Karpas-422 (cell line): Measurements from ENCODE around the gene MRTFB. TPM values are rescaled to one million over a fixed set of nuclear protein-coding genes. Genes with fewer than 3 reads are reported as not detected.

Experiments used
- DNase-seq: peaks from one replicate; pipeline ENCODE4 v3.0.0-alpha.2; 2015
- H2AFZ ChIP-seq: fragments of 200-600 bp; sonication (generic); 2 replicates; pipeline ENCODE4 v1.6.1; 2014; ENCODE audit warnings: antibody characterized with exemption, low read length, mixed read lengths
- H3K27ac ChIP-seq: fragments of 200-600 bp; sonication (generic); 2 replicates; pipeline ENCODE4 v1.5.1; 2014; ENCODE audit warnings: mild to moderate bottlenecking, low read length, moderate library complexity
- H3K27me3 ChIP-seq: fragments of 200-600 bp; sonication (generic); 2 replicates; pipeline ENCODE4 v1.6.1; 2014; ENCODE audit warnings: low read length, mixed read lengths
- H3K36me3 ChIP-seq: fragments of 200-600 bp; sonication (generic); 2 replicates; pipeline ENCODE4 v1.6.1; 2014; ENCODE audit warnings: low read length, mixed read lengths; ENCODE audit not compliant: insufficient read depth
- H3K4me1 ChIP-seq: fragments of 200-600 bp; sonication (generic); 2 replicates; pipeline ENCODE4 v1.6.1; 2014; ENCODE audit warnings: mild to moderate bottlenecking, low read length, mixed read lengths
- H3K4me2 ChIP-seq: fragments of 200-600 bp; sonication (generic); 2 replicates; pipeline ENCODE4 v1.6.1; 2014; ENCODE audit warnings: low read length, low read depth, mild to moderate bottlenecking; ENCODE audit not compliant: poor library complexity, severe bottlenecking
- H3K4me3 ChIP-seq: fragments of 200-600 bp; sonication (generic); 2 replicates; pipeline ENCODE4 v1.5.1; 2014; ENCODE audit warnings: mild to moderate bottlenecking, antibody characterized with exemption, low read length, mixed read lengths
- H3K79me2 ChIP-seq: fragments of 200-600 bp; sonication (generic); 2 replicates; pipeline ENCODE4 v1.6.1; 2014; ENCODE audit warnings: mild to moderate bottlenecking, low read length, mixed read lengths
- H3K9ac ChIP-seq: fragments of 200-600 bp; sonication (generic); 2 replicates; pipeline ENCODE4 v1.6.0; 2014; ENCODE audit warnings: low read length
- H3K9me2 ChIP-seq: fragments of 200-600 bp; sonication (generic), shearing (Covaris generic); replicated peaks from 2 replicates; pipeline ENCODE4 v1.6.0; 2014; ENCODE audit warnings: mild to moderate bottlenecking, low read length, moderate library complexity; ENCODE audit not compliant: insufficient read depth
- H3K9me3 ChIP-seq: fragments of 300-700, 200-600 bp; sonication (generic); 2 replicates; pipeline ENCODE4 v1.6.1; 2014; ENCODE audit warnings: low read length, mixed read lengths
- H4K20me1 ChIP-seq: fragments of 200-600 bp; sonication (generic); 2 replicates; pipeline ENCODE4 v1.6.1; 2014; ENCODE audit warnings: mild to moderate bottlenecking, antibody characterized with exemption, low read length, low read depth; ENCODE audit not compliant: insufficient read depth
- total RNA-seq: library from RNA; depleted of rRNA; stranded (reverse); fragments of >200 nt; shearing (Covaris generic); gene quantifications from 2 replicates; pipeline ENCODE4 v1.2.3, GENCODE V29; 2014; ENCODE audit warnings: low replicate concordance

Gene MRTFB
- total RNA-seq, 1 experiment from 2014 or later, result 5.3 TPM

DNA sequence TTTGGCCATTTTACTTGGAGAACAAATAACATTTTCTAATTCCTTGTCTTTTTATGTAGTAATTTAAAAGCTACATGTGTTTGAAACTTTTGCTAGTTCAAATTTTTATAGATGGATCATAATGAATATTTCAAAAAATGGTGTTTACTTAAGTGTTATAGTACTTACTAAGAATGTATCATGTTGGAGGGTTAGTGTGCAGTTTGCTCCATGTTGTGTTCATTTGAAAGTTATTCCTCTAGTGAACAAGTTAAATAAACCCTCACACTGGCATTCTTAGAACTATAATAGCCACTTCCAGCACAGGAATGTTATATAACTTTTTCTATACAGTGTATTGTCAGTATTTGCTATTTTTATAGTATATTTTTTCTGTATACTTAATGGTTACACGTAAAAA, 62.8 kb downstream of the MRTFB start:
- Histone ChIP-seq H3K79me2 (no peaks in the 10 kb centered on the region), H3K9me3 (no peaks in the 10 kb centered on the region), H3K27ac (no peak overlapping the region), H3K9me2 (no peaks in the 10 kb centered on the region), H3K4me3 (no peak overlapping the region), H3K9ac (no peak overlapping the region), H3K36me3 (no peaks in the 10 kb centered on the region), H4K20me1 (no peaks in the 10 kb centered on the region), H2AFZ (no peak overlapping the region), H3K27me3 (no peaks in the 10 kb centered on the region), H3K4me2 (no peak overlapping the region), H3K4me1 (no peaks in the 10 kb centered on the region)
- DNase-seq, result no peak

DNA sequence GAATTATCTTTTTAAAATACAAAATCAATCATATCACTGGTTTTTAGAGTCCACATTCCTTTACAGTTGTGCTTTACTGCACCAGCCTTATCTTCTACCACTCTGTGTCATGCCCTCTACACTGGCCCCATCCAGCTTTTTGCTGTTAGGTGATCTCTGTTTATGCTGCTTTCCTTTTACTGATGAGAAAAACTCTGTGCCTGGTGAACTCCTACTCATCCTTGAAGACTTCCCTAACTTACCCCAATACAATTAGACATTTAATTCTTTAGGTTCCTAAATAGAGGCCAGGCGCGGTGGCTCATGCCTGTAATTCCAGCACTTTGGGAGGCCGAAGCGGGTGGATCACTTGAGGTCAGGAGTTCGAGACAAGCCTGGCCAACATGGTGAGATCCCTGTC, 64.6 kb downstream of the MRTFB start:
- H3K79me2 ChIP-seq, result no peaks in the 10 kb centered on the region

DNA sequence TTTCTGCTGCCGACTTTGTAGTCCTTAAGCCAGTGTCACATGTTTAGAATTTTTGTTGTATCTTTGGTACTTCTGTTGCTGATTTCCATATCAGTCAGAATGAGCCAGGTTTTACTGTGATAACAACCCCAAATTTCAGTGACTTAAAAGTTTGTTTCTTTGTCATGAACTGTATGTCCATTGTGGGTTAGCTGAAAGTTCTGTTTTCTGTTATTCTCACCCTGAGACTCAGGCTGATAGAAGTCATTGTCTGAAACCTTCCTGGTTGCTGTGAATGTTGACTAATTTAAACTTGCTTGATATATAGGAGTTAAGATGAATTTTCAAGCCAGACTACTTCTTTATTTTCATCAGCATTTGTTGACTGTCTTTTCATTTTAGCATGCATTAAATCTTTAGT, 68.8 kb downstream of the MRTFB start:
- DNase-seq, result no peak
- H3K4me2 ChIP-seq, result no peak overlapping the region
- H3K9me2 ChIP-seq, result no peaks in the 10 kb centered on the region
- no peak overlapping the region for H3K4me3 ChIP-seq
- H3K27ac ChIP-seq, result no peak overlapping the region
- H3K9ac ChIP-seq, result no peak overlapping the region
- H3K79me2 ChIP-seq, result no peaks in the 10 kb centered on the region
- no peaks in the 10 kb centered on the region for H4K20me1 ChIP-seq
- no peak overlapping the region for H2AFZ ChIP-seq
- no peaks in the 10 kb centered on the region for H3K36me3 ChIP-seq
- H3K4me1 ChIP-seq, result no peaks in the 10 kb centered on the region
- H3K27me3 ChIP-seq, result no peaks in the 10 kb centered on the region
- no peaks in the 10 kb centered on the region for H3K9me3 ChIP-seq

More for the DNA sequence above, 64.6 kb downstream of the MRTFB start:
- Histone ChIP-seq H3K27me3 (no peaks in the 10 kb centered on the region), H2AFZ (no peak overlapping the region), H3K4me3 (no peak overlapping the region), H3K4me1 (no peaks in the 10 kb centered on the region), H4K20me1 (no peaks in the 10 kb centered on the region), H3K4me2 (no peak overlapping the region), H3K9ac (no peak overlapping the region), H3K9me3 (no peaks in the 10 kb centered on the region), H3K9me2 (no peaks in the 10 kb centered on the region), H3K27ac (no peak overlapping the region), H3K36me3 (no peaks in the 10 kb centered on the region)
- DNase-seq, result no peak

DNA sequence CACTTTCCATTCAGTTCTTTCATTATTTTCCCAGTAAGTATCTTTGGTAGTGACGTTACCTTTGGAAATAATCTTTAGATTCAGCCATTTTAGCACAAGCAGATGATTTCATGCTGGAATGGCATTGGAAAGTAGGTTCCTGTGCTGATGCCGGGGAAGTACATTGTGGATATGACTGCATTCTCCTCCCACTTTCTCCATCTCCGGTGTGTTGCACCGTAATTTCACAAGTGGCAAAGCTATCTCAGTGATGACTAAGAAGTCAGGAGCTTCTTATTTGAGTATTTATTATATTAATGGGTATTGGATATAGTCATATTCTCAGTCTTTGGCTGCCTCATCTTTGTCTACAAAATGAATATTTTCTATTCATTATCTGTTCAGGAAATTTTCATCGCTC, 69.8 kb downstream of the MRTFB start:
- Histone ChIP-seq H3K9me3 (no peaks in the 10 kb centered on the region), H3K9me2 (no peaks in the 10 kb centered on the region), H2AFZ (no peak overlapping the region), H3K79me2 (no peaks in the 10 kb centered on the region), H4K20me1 (no peaks in the 10 kb centered on the region), H3K27me3 (no peaks in the 10 kb centered on the region), H3K4me1 (no peaks in the 10 kb centered on the region), H3K27ac (no peak overlapping the region), H3K36me3 (no peaks in the 10 kb centered on the region), H3K9ac (no peak overlapping the region), H3K4me3 (no peak overlapping the region), H3K4me2 (no peak overlapping the region)
- DNase-seq, result no peak

DNA sequence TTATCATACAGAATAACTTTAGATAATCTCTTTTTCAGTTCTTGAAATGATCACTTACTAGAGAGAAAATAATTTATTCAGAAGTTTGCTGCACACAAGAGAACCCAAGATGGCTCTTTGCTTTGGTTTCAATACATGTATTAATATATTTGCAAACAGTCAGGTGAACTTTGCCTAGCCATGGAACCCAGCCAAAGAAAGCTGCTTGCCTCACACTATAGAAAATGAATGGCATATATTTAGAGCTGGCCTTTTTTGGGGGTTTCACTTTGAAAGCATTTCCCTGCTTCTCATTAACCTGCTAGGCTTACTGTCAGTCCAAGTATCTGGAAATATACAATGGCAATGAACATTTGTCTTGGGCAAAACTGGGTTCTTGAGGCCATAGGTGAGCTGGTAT, 75.3 kb downstream of the MRTFB start:
- H3K9ac ChIP-seq, result no peak overlapping the region
- H2AFZ ChIP-seq, result no peak overlapping the region
- H3K9me2 ChIP-seq, result no peaks in the 10 kb centered on the region
- no peak overlapping the region for H3K27ac ChIP-seq
- H3K4me2 ChIP-seq, result no peak overlapping the region
- H3K79me2 ChIP-seq, result no peaks in the 10 kb centered on the region
- no peaks in the 10 kb centered on the region for H4K20me1 ChIP-seq
- H3K4me3 ChIP-seq, result no peak overlapping the region
- no peaks in the 10 kb centered on the region for H3K4me1 ChIP-seq
- no peak for DNase-seq
- H3K9me3 ChIP-seq, result no peaks in the 10 kb centered on the region
- no peaks in the 10 kb centered on the region for H3K36me3 ChIP-seq
- no peaks in the 10 kb centered on the region for H3K27me3 ChIP-seq

DNA sequence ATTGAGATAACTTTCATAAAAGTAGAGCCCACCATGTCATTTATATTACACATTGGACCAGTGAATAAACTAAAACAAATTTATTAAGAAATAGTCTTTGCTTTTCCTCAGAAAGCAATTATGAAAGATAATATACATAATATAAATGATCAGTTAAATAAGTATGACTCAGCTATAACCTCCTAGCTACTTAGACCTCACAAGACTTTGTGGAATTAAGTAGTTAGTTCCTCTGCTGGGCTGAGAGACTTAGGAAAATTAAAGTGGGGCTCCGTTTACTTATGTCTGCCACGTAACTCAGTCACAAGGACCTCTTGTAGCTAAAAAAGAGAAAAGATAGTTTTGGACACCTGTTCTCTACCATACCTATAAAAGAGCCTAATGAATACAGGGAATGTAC, 76.9 kb downstream of the MRTFB start:
- Histone ChIP-seq H3K4me2 (no peak overlapping the region), H3K9me3 (no peaks in the 10 kb centered on the region), H3K36me3 (no peaks in the 10 kb centered on the region), H4K20me1 (no peaks in the 10 kb centered on the region), H3K27me3 (no peaks in the 10 kb centered on the region), H3K9ac (no peak overlapping the region), H2AFZ (no peak overlapping the region), H3K79me2 (no peaks in the 10 kb centered on the region), H3K27ac (no peak overlapping the region), H3K9me2 (no peaks in the 10 kb centered on the region), H3K4me3 (no peak overlapping the region), H3K4me1 (no peaks in the 10 kb centered on the region)
- peak; percentile 11 for DNase-seq

DNA sequence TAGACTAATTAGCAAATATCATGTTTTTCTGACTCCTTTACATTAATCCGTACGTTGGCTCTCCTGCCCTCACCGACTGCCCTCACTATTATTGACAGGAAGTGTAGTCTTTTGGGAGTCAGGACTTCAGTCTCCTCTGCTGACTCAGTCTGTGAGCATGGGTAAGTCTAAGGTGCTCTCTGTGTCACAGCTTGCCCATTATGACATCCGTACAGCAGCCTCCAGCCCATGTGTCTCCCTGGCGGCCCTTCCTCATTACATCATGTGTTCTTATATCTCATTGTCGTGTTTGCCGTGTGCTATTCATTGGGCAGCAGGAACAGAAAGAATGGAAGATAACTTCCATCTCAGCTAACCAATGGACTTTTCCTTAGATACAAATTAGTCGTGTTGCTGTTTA, 77.5 kb downstream of the MRTFB start:
- Histone ChIP-seq H3K4me1 (no peaks in the 10 kb centered on the region), H2AFZ (no peak overlapping the region), H3K4me2 (no peak overlapping the region), H3K9ac (no peak overlapping the region), H3K27me3 (no peaks in the 10 kb centered on the region), H3K9me2 (no peaks in the 10 kb centered on the region), H3K79me2 (no peaks in the 10 kb centered on the region), H3K27ac (no peak overlapping the region), H3K36me3 (no peaks in the 10 kb centered on the region), H4K20me1 (no peaks in the 10 kb centered on the region), H3K4me3 (no peak overlapping the region), H3K9me3 (no peaks in the 10 kb centered on the region)
- peak; percentile 17 for DNase-seq

DNA sequence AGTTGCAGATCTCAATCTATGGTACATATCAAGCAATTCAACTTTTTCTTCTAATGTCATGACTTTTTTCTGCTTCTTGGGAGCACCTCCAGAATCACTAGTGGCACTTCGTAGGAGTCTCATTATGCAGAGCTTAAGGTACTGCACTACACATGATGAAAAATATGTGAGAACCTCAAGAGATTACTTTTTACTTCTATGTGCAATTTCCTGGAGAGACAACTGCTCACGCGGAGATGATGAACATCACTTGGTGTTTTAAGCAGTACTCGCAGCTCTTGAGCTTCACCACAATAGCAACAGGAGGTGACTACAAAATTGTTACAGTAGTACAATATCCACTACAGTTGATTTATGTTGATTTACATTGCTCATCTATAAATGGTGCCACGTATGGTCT, 79.7 kb downstream of the MRTFB start:
- DNase-seq, result peak; percentile 12
- Histone ChIP-seq H3K9me2 (no peaks in the 10 kb centered on the region), H3K4me2 (no peak overlapping the region), H3K27me3 (no peaks in the 10 kb centered on the region), H3K27ac (no peak overlapping the region), H2AFZ (no peak overlapping the region), H3K36me3 (no peaks in the 10 kb centered on the region), H3K9me3 (no peaks in the 10 kb centered on the region), H3K9ac (no peak overlapping the region), H4K20me1 (no peaks in the 10 kb centered on the region), H3K79me2 (no peaks in the 10 kb centered on the region), H3K4me1 (no peaks in the 10 kb centered on the region), H3K4me3 (no peak overlapping the region)
